Measurements from ENCODE around the gene DAAM1. TPM values are rescaled to one million over a fixed set of nuclear protein-coding genes. Genes with fewer than 3 reads are reported as not detected.

The DAAM1 gene
- total RNA-seq, 1 experiment from 2014 or later = 11.5 TPM

- peaks cover 13% of the 10 kb centered on the region for H3K4me1 ChIP-seq (ENCODE audit: insufficient read depth, low read length, poor library complexity, severe bottlenecking)
- ChIA-PET POLR2A (ENCODE audit: low non-redundant PET) (interaction anchor here (0.6 kb wide), 1 partner anchor 690 kb away, joined by 4 read pairs; no protein-coding TSS in a partner anchor), CTCF (no interaction called here)
- no peaks in the 10 kb centered on the region for H3K9me3 ChIP-seq (ENCODE audit: low read depth, low read length, poor library complexity, severe bottlenecking)
- H3K36me3 ChIP-seq (ENCODE audit: insufficient read depth, low read length, poor library complexity, severe bottlenecking) = no peaks in the 10 kb centered on the region
- TF ChIP-seq CTCF (conservative IDR thresholded peaks at IDR 0.05; ENCODE audit: low read depth, low read length) = no peak
- TF ChIP-seq EZH2 (IDR thresholded peaks at IDR 0.05; ENCODE audit: borderline replicate concordance, low read depth, low read length, poor library complexity, severe bottlenecking) = no peak
- no peak overlapping the region for H3K27ac ChIP-seq (ENCODE audit: low read depth, low read length, poor library complexity, severe bottlenecking)
- intact Hi-C loops (cut with micrococcal nuclease; ENCODE audit: unreplicated experiment) = no loop called here
- no peak for DNase-seq (ENCODE audit: low spot score)
- BruUV-seq (replicated peaks) = no TSS peak
- no peaks in the 10 kb centered on the region for H3K27me3 ChIP-seq (replicated peaks; ENCODE audit: insufficient read depth, low read depth, low read length, poor library complexity)
- no peak overlapping the region for H3K4me3 ChIP-seq (ENCODE audit: low read depth, low read length, poor library complexity, severe bottlenecking)
Measured at GRCh38 chr14:59339524-59340330, 151.3 kb downstream of the DAAM1 start.

- no peak overlapping the region for H3K27ac ChIP-seq (ENCODE audit: low read depth, low read length, poor library complexity, severe bottlenecking)
- no peaks in the 10 kb centered on the region for H3K27me3 ChIP-seq (replicated peaks; ENCODE audit: insufficient read depth, low read depth, low read length, poor library complexity)
- intact Hi-C loops (cut with micrococcal nuclease; ENCODE audit: unreplicated experiment) = no loop called here
- TF ChIP-seq EZH2 (IDR thresholded peaks at IDR 0.05; ENCODE audit: borderline replicate concordance, low read depth, low read length, poor library complexity, severe bottlenecking) (no peak), CTCF (conservative IDR thresholded peaks at IDR 0.05; ENCODE audit: low read depth, low read length) (no peak)
- no peak overlapping the region for H3K4me3 ChIP-seq (ENCODE audit: low read depth, low read length, poor library complexity, severe bottlenecking)
- no TSS peak for BruUV-seq (replicated peaks)
- CTCF ChIA-PET = no interaction called here
- no peak for DNase-seq (ENCODE audit: low spot score)
- no peaks in the 10 kb centered on the region for H3K36me3 ChIP-seq (ENCODE audit: insufficient read depth, low read length, poor library complexity, severe bottlenecking)
- H3K9me3 ChIP-seq (ENCODE audit: low read depth, low read length, poor library complexity, severe bottlenecking) = no peaks in the 10 kb centered on the region
- peaks cover 20% of the 10 kb centered on the region for H3K4me1 ChIP-seq (ENCODE audit: insufficient read depth, low read length, poor library complexity, severe bottlenecking)
- POLR2A ChIA-PET (ENCODE audit: low non-redundant PET) = no interaction called here
Measured at GRCh38 chr14:59341858-59342477, 153.5 kb downstream of the DAAM1 start.

- no peaks in the 10 kb centered on the region for H3K36me3 ChIP-seq (ENCODE audit: insufficient read depth, low read length, poor library complexity, severe bottlenecking)
- no peak overlapping the region for H3K27ac ChIP-seq (ENCODE audit: low read depth, low read length, poor library complexity, severe bottlenecking)
- H3K9me3 ChIP-seq (ENCODE audit: low read depth, low read length, poor library complexity, severe bottlenecking) = no peaks in the 10 kb centered on the region
- H3K4me1 ChIP-seq (ENCODE audit: insufficient read depth, low read length, poor library complexity, severe bottlenecking) = peaks cover 20% of the 10 kb centered on the region
- no peak overlapping the region for H3K4me3 ChIP-seq (ENCODE audit: low read depth, low read length, poor library complexity, severe bottlenecking)
- intact Hi-C loops (cut with micrococcal nuclease; ENCODE audit: unreplicated experiment) = no loop called here
- POLR2A ChIA-PET (ENCODE audit: low non-redundant PET) = no interaction called here
- CTCF ChIA-PET = no interaction called here
- no peak for TF ChIP-seq EZH2 (IDR thresholded peaks at IDR 0.05; ENCODE audit: borderline replicate concordance, low read depth, low read length, poor library complexity, severe bottlenecking)
- no peak for TF ChIP-seq CTCF (conservative IDR thresholded peaks at IDR 0.05; ENCODE audit: low read depth, low read length)
- no peak for DNase-seq (ENCODE audit: low spot score)
- no peaks in the 10 kb centered on the region for H3K27me3 ChIP-seq (replicated peaks; ENCODE audit: insufficient read depth, low read depth, low read length, poor library complexity)
- no TSS peak for BruUV-seq (replicated peaks)
Measured at GRCh38 chr14:59342516-59343484, 154.3 kb downstream of the DAAM1 start.
